Esophagus muscularis mucosa (tissue), 3 donors: ENCODE data around the gene STK36.

Source experiments
- CTCF ChIP-seq, 3 experiments: fragments of 200-600 bp in 2 of 3; fragments of 450-650 bp in 1 of 3; sonication (generic) in 2 of 3; IDR thresholded peaks; one replicate each; pipeline ENCODE4 v1.5.1; 2017 to 2019; ENCODE audit warnings: antibody characterized with exemption in 3 of 3, mild to moderate bottlenecking in 2 of 3, moderate library complexity in 1 of 3
- POLR2A ChIP-seq: fragments of 450-650 bp; IDR thresholded peaks from one replicate; pipeline ENCODE4 v1.6.1; 2017; ENCODE audit warnings: antibody characterized with exemption, moderate library complexity, mild to moderate bottlenecking, low read depth

GRCh38 chr2:218701806-218702205 lies 29.9 kb downstream of the STK36 start:
- no peak for TF ChIP-seq POLR2A
- no peak for TF ChIP-seq CTCF (IDR thresholded peaks at IDR 0.05)
